ENCODE measurements around the gene CDK3. TPM values are rescaled to one million over a fixed set of nuclear protein-coding genes. Genes with fewer than 3 reads are reported as not detected.

The CDK3 gene
- total RNA-seq, 1 donor from 2014 or later, result 11.5 TPM

DNA sequence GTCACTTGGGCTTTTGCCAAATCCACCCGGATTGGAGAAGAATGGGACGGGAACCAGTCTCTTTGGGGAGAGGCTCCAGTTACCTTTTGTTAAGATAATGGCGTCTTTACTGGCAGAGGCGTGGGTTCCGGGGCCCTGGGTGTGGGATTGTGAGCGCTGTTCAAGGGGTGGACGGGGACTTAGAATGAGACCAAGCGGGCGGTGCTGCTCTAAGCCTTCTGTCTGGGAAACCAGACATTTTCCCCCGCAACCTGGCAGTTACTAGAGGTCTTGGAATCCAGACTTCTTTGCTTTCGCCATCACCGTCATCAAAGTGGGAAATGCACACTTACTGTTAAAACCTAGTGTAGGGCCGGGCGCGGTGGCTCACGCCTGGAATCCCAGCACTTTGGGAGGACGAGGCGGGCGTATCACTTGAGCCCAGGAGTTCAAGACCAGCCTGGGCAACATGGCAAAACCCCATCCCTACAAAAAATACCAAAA lies 20.9 kb upstream of the CDK3 start:
- peak overlapping the region; percentile 99 for H3K27ac Mint-ChIP-seq
- H3K9me3 Mint-ChIP-seq, result no peaks in the 10 kb centered on the region
- H3K27me3 Mint-ChIP-seq, result no peaks in the 10 kb centered on the region
- DNase-seq (ENCODE audit: extremely low spot score, unreplicated experiment), result no peak
- H3K4me1 Mint-ChIP-seq (ENCODE audit: unreplicated experiment), result peaks cover 56% of the 10 kb centered on the region
- peak overlapping the region; percentile 93 for H3K4me3 Mint-ChIP-seq
- peaks cover 9% of the 10 kb centered on the region for H3K36me3 Mint-ChIP-seq
- TF ChIP-seq, protein P1, sequence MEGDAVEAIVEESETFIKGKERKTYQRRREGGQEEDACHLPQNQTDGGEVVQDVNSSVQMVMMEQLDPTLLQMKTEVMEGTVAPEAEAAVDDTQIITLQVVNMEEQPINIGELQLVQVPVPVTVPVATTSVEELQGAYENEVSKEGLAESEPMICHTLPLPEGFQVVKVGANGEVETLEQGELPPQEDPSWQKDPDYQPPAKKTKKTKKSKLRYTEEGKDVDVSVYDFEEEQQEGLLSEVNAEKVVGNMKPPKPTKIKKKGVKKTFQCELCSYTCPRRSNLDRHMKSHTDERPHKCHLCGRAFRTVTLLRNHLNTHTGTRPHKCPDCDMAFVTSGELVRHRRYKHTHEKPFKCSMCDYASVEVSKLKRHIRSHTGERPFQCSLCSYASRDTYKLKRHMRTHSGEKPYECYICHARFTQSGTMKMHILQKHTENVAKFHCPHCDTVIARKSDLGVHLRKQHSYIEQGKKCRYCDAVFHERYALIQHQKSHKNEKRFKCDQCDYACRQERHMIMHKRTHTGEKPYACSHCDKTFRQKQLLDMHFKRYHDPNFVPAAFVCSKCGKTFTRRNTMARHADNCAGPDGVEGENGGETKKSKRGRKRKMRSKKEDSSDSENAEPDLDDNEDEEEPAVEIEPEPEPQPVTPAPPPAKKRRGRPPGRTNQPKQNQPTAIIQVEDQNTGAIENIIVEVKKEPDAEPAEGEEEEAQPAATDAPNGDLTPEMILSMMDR (conservative IDR thresholded peaks at IDR 0.05), result no peak

DNA sequence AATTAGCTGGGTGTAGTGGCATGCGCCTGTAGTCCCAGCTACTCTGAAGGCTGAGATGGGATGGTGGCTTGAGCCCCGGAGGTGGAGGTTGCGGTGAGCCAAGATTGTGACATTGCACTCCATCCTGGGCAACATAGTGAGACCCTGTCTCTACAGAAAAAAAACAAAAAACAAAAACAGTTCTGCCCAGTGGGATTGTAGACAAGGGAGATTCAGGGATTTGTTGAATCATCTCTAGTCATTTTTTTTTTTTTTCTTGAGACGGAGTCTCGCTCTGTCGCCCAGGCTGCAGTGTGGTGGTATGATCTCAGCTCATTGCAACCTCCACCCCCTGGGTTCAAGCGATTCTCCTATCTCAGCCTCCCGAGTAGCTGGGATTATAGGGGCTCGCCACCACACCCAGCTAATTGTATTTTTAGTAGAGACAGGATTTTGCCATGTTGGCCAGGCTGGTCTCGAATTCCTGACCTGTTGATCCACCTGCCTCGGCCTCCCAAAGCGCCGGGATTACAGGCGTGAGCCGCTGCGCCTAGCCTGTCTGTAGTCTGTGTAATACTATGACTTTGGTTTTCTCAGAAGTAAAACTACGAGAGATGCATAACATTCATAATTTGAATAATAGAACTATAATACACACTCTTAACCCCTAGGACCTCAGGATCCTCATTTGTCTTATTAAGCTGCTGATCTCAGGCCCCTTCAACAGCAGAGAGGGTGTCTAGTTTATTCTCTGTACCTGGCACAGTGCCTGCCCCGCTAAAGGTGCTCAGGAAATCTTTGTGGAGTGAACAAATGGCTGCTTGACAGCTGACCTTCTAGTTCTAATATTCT lies 20.3 kb upstream of the CDK3 start:
- peak overlapping the region; percentile 99 for H3K27ac Mint-ChIP-seq
- no peaks in the 10 kb centered on the region for H3K9me3 Mint-ChIP-seq
- no peaks in the 10 kb centered on the region for H3K27me3 Mint-ChIP-seq
- peaks cover 9% of the 10 kb centered on the region for H3K36me3 Mint-ChIP-seq
- peak overlapping the region; percentile 93 for H3K4me3 Mint-ChIP-seq
- peaks cover 57% of the 10 kb centered on the region for H3K4me1 Mint-ChIP-seq (ENCODE audit: unreplicated experiment)
- TF ChIP-seq, protein P1 (conservative IDR thresholded peaks at IDR 0.05), result no peak
- no peak for DNase-seq (ENCODE audit: extremely low spot score, unreplicated experiment)

DNA sequence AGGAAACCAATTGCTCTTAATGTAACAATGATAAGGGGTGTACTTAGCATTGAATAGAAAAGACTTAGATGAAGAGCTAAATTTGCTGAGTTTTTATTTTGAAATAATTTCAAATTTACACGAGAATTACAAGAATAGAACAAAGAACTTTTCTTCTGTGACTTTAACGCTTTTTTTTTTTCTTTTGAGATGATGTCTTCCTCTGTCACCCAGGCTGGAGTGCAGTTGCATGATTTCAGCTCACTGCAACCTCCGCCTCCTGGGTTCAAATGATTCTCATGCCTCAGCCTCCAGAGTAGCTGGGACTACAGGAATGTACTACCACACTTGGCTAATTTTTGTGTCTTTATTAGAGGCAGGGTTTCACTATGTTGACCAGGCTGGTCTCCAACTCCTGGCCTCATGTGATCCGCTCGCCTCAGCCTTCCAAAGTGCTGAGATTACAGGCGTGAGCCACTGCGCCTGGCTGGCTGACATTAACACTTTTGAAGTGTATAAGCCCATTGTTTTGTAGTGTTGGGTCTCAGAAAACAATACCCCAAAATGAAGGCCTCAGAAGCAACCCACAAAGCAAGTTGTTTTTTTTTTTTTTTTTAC lies 19.5 kb upstream of the CDK3 start:
- H3K36me3 Mint-ChIP-seq, result peaks cover 11% of the 10 kb centered on the region
- peak overlapping the region; percentile 99 for H3K27ac Mint-ChIP-seq
- TF ChIP-seq, protein P1 (conservative IDR thresholded peaks at IDR 0.05), result no peak
- DNase-seq (ENCODE audit: extremely low spot score, unreplicated experiment), result no peak
- peaks cover 51% of the 10 kb centered on the region for H3K4me1 Mint-ChIP-seq (ENCODE audit: unreplicated experiment)
- no peaks in the 10 kb centered on the region for H3K9me3 Mint-ChIP-seq
- no peaks in the 10 kb centered on the region for H3K27me3 Mint-ChIP-seq
- peak overlapping the region; percentile 93 for H3K4me3 Mint-ChIP-seq

DNA sequence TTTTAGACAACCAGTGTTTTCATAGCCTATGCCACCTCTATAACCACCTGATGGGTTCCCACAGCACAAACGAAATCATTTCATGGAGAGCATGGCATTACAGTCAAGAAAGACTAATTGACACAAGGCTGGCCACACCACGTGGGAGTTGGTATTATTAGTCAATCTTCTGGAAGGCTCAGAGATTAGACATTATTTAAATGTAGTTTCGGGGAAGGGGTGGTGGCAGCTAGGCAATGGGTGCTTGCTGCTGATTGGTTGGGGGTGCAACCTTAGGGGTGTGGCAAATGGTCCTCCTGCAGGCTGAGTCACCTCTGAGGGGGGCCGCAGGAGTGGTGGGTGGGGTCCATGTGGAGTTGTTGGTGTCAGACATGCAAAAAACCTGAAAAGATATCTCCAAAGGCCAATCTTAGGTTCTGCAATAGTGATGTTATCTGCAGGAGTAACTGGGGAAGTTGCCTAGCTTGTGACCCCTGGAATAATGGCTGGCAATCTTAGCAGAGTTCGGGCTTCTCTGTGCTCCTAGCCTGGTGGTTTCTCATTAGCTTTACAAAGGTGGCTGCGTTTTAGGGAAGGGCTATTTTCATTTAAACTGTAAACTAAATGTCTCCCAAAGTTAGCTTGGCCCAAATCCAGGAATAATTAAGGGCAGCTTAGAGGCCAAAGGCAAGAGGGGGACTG lies 17.0 kb upstream of the CDK3 start:
- Mint-ChIP-seq H3K4me1 (ENCODE audit: unreplicated experiment) (peaks cover 38% of the 10 kb centered on the region), H3K27ac (peak overlapping the region; percentile 96), H3K4me3 (peak overlapping the region; percentile 70), H3K9me3 (no peaks in the 10 kb centered on the region), H3K27me3 (no peaks in the 10 kb centered on the region), H3K36me3 (peaks cover 7% of the 10 kb centered on the region)
- TF ChIP-seq, protein P1 (conservative IDR thresholded peaks at IDR 0.05), result no peak
- no peak for DNase-seq (ENCODE audit: extremely low spot score, unreplicated experiment)

DNA sequence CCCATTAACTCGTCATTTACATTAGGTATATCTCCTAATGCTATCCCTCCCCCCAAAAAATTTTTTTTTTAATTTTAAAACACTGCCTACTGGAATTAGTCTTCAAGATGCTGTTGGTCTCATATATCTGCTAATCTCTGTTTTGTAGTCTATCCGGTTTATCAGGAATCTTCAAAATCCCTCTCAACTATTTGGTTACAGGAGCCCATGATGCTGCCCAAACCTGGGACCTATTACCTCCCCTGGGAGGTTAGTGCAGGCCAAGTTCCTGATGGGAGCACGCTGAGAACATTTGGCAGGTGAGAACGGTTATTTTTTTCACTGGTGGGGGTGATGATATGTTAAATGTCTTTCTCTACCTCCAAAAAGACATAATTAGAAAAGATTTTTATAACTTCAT lies 14.7 kb upstream of the CDK3 start:
- peaks cover 7% of the 10 kb centered on the region for H3K36me3 Mint-ChIP-seq

More for the DNA sequence above, 14.7 kb upstream of the CDK3 start:
- Mint-ChIP-seq H3K9me3 (no peaks in the 10 kb centered on the region), H3K4me3 (peak overlapping the region; percentile 51), H3K27me3 (no peaks in the 10 kb centered on the region), H3K27ac (peak overlapping the region; percentile 69), H3K4me1 (ENCODE audit: unreplicated experiment) (peaks cover 25% of the 10 kb centered on the region)
- no peak for DNase-seq (ENCODE audit: extremely low spot score, unreplicated experiment)
- TF ChIP-seq, protein P1 (conservative IDR thresholded peaks at IDR 0.05), result no peak
